Left colon (tissue), 2 donors: ENCODE data around the gene DUS1L. TPM values are rescaled to one million over a fixed set of nuclear protein-coding genes. Genes with fewer than 3 reads are reported as not detected.

Source experiments
- ATAC-seq: fragments of 200-7000 bp; cut with Tn5 transposase; one replicate; pipeline ENCODE4 v1.9.1; 2020; ENCODE audit warnings: mild to moderate bottlenecking, moderate library complexity
- DNase-seq, 2 donors: peaks; one replicate each; pipeline ENCODE4 v3.0.0-alpha.2; 2020
- intact Hi-C, 2 donors: fragments of 100-400 bp; cut with DNase I in 1 of 2; cut with micrococcal nuclease in 1 of 2; formaldehyde crosslinking; loops; one replicate each; pipeline versions ENCODE4 v1.11.2 to v1.14.0; 2022; cut with DNase I, micrococcal nuclease
- total RNA-seq, 2 donors: library from RNA; stranded (reverse); fragmentation: NEBNext Ultra II Directional; extraction: Animal tissue kit (Norgen Biotek cat#: 25700); gene quantifications; one replicate each; pipeline ENCODE4 v1.2.1, GENCODE V29; 2021
- donor health status: DM: no; HTN: no; CAD: no.
- donor health status: DM: yes; HTN: yes; CAD: no.

DUS1L gene
- total RNA-seq, 2 donors from 2014 or later = 127 to 146 TPM

GRCh38 chr17:82080048-82080788, 14.6 kb upstream of the DUS1L start:
- DNase-seq (no peak), ATAC-seq (no peak)

GRCh38 chr17:82079001-82079677, 13.5 kb upstream of the DUS1L start:
- intact Hi-C loops = no loop called here
- ATAC-seq = no peak
- no peak for DNase-seq

More at GRCh38 chr17:82080048-82080788, 14.6 kb upstream of the DUS1L start:
- intact Hi-C loops = no loop called here

- DNase-seq = no peak
- intact Hi-C loops = no loop called here
- no peak for ATAC-seq
Observed at GRCh38 chr17:82078433-82078832, 12.8 kb upstream of the DUS1L start.

- no peak for ATAC-seq
- intact Hi-C loops = no loop called here
- no peak for DNase-seq
Observed at GRCh38 chr17:82077617-82078358, 12.2 kb upstream of the DUS1L start.

- ATAC-seq (no peak), DNase-seq (no peak)
- intact Hi-C loops = no loop called here
Observed at GRCh38 chr17:82076785-82077591, 11.4 kb upstream of the DUS1L start.

GRCh38 chr17:82076018-82076784, 10.6 kb upstream of the DUS1L start:
- ATAC-seq = no peak

GRCh38 chr17:82073446-82073845, 7.8 kb upstream of the DUS1L start:
- ATAC-seq (no peak), DNase-seq (no peak)
- intact Hi-C loops = no loop called here

More at GRCh38 chr17:82076018-82076784, 10.6 kb upstream of the DUS1L start:
- no peak for DNase-seq
- intact Hi-C loops = no loop called here

- intact Hi-C loops = no loop called here
- ATAC-seq (peak; percentile 94), DNase-seq (peak; percentile 54 to 65)
Observed at GRCh38 chr17:82072827-82073226, 7.2 kb upstream of the DUS1L start.

- intact Hi-C loops = no loop called here
- DNase-seq = no peak
- ATAC-seq = no peak
Observed at GRCh38 chr17:82070611-82071010, 5.0 kb upstream of the DUS1L start.

- DNase-seq = peak in 1 of 2 donors; percentile 32
- peak; percentile 33 for ATAC-seq
Observed at GRCh38 chr17:82065193-82065637, 389 bp downstream of the DUS1L start.

GRCh38 chr17:82064433-82065192, 991 bp downstream of the DUS1L start:
- peak; percentile 83 for ATAC-seq
- peak; percentile 52 to 68 for DNase-seq
- intact Hi-C loops = no loop called here

More at GRCh38 chr17:82065193-82065637, 389 bp downstream of the DUS1L start:
- intact Hi-C loops = no loop called here

- ATAC-seq (no peak), DNase-seq (no peak)
- intact Hi-C loops = no loop called here
Observed at GRCh38 chr17:82063424-82064415, 1.9 kb downstream of the DUS1L start.

GRCh38 chr17:82062984-82063368, 2.6 kb downstream of the DUS1L start:
- DNase-seq = no peak
- intact Hi-C loops = no loop called here
- ATAC-seq = no peak

GRCh38 chr17:82062076-82062983, 3.3 kb downstream of the DUS1L start:
- intact Hi-C loops = no loop called here
- DNase-seq = no peak
- ATAC-seq = no peak
